Fibroblast of mammary gland (primary cell): ENCODE measurements around the gene PPP2R2B.
A peak's percentile ranks its signal among the peaks of the same experiment; 100 is the strongest.

Source experiments
- DNase-seq: peaks from one replicate; pipeline ENCODE4 v3.0.0-alpha.2; 2010; ENCODE audit warnings: low read depth
- H3K4me3 ChIP-seq: 2 replicates; pipeline ENCODE4 v1.5.1; 2011; ENCODE audit warnings: low read depth, mild to moderate bottlenecking, low read length, moderate library complexity; ENCODE audit not compliant: control insufficient read depth
- TF ChIP-seq, protein P1 (sequence below): conservative IDR thresholded peaks from 2 replicates; pipeline ENCODE4 v1.5.1; 2011; ENCODE audit warnings: low read depth, low read length, inconsistent platforms; ENCODE audit not compliant: control insufficient read depth, insufficient read depth

PPP2R2B gene

DNA sequence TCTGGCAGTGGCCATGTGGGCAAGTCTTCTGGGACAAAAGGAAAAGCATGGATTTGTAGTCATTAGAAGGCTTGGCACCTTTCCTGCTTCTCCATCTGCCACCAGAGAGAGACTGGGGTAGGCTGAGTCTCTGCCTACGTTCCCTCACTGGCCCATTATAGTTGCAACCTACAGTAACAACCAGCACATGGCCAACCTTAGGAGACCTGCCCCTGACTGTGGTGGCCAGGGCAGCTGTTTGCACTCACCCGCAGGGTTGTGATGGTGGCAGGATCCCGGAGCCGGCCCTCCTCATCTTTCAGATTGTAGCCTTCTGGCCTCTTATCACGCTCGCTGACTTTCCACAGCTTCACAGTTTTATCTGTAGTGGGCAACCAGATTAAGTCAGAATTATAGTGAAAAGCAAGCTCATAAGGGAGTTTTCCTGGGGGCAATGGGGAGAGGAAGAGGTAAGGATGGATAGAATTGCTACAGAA lies 187.6 kb downstream of the PPP2R2B start:
- H3K4me3 ChIP-seq, result no peak overlapping the region
- TF ChIP-seq, protein P1, sequence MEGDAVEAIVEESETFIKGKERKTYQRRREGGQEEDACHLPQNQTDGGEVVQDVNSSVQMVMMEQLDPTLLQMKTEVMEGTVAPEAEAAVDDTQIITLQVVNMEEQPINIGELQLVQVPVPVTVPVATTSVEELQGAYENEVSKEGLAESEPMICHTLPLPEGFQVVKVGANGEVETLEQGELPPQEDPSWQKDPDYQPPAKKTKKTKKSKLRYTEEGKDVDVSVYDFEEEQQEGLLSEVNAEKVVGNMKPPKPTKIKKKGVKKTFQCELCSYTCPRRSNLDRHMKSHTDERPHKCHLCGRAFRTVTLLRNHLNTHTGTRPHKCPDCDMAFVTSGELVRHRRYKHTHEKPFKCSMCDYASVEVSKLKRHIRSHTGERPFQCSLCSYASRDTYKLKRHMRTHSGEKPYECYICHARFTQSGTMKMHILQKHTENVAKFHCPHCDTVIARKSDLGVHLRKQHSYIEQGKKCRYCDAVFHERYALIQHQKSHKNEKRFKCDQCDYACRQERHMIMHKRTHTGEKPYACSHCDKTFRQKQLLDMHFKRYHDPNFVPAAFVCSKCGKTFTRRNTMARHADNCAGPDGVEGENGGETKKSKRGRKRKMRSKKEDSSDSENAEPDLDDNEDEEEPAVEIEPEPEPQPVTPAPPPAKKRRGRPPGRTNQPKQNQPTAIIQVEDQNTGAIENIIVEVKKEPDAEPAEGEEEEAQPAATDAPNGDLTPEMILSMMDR, result no peak
- DNase-seq, result no peak

DNA sequence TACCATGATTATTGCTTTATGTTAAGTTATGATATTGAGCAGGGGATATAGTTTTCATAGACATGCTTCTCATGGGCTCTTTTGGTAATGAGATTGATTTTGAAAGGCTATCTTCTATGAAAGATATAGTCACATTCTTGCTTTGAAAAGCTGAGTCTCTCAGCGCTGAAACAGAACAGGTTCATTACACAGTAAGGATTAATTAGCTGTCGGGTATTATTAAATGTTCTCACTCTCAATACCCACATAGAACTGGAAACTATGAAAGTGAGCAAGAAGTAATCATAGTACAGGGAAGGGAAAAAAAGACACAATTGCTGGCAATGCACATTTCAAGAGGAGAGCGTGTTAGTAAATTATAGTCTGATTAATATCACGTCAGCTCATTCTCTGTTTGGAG lies 190.9 kb downstream of the PPP2R2B start:
- TF ChIP-seq, protein P1, result no peak
- H3K4me3 ChIP-seq, result no peak overlapping the region
- DNase-seq, result no peak

DNA sequence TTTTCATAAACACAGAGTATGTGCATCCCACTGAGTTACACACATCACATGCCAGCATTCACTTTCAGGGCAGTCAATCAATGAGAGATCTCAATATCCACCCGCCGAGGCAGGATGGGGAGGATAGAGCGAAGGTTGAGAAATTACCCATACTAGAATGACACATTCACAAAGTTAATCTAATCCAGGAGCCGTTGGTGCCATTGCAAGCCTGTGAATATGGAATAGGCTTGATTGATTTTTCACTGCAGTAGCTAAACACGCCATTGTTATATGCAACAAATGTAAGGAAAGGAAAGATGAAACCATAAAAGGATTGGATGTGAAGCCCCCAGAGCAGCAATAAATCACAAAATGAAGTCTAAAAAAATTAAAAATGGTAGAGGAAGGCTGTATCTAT lies 194.7 kb downstream of the PPP2R2B start:
- TF ChIP-seq, protein P1, result no peak
- no peak overlapping the region for H3K4me3 ChIP-seq
- no peak for DNase-seq

DNA sequence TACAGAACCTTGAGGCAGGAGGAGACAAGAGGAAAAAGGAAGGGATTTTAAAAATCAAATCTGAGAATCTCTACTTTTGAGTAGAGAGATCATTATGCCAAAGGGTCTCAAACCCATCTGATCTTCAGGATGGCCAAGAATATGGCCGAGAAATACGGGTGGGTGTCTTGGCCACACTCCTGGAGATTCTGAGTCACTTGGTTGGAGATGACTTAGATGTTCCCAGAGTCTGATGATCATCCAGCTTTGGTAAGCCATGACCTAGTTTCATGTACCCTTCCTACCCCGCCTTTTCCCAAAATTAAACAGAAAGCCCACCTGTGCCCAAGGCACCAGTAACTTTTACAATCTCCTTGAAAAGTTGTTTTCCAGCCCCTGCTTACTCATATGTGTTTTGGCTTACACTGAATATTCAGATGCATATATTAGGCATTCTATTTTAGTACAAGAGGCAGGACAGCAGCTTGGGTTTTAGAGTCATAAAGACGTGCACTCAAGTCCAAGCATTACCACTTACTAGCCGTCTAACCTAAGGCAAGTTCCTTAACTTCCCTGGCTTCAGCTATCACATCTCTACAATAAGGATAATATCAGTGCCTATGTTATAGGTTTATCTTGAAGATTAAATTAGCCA lies 195.5 kb downstream of the PPP2R2B start:
- TF ChIP-seq, protein P1, result no peak
- DNase-seq, result peak; percentile 8
- H3K4me3 ChIP-seq, result no peak overlapping the region

DNA sequence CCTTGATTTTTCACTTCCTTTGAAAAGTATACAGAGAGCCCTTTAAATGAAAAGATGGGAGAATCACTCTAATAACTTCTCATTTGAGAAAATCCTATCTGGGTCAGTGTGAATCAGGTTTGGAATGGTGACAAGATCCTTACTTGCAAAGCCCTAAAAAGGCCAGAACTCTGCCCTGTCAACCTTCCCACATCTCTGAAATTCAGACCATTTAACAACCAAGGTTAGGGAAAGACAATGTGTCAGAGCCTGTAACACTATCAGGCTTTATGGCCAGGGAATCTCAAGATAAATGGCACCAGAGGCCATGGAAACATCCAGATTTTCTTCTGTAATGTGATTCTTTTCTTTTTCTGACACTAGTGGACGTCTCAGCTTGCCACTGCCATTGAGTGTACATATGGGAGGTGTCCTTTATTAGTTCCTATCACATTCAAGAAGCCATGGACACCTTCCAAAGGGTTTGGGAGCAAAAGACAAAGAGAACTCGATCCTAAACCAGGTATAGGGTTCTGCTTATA lies 196.9 kb downstream of the PPP2R2B start:
- DNase-seq, result no peak
- TF ChIP-seq, protein P1, result no peak
- H3K4me3 ChIP-seq, result no peak overlapping the region

DNA sequence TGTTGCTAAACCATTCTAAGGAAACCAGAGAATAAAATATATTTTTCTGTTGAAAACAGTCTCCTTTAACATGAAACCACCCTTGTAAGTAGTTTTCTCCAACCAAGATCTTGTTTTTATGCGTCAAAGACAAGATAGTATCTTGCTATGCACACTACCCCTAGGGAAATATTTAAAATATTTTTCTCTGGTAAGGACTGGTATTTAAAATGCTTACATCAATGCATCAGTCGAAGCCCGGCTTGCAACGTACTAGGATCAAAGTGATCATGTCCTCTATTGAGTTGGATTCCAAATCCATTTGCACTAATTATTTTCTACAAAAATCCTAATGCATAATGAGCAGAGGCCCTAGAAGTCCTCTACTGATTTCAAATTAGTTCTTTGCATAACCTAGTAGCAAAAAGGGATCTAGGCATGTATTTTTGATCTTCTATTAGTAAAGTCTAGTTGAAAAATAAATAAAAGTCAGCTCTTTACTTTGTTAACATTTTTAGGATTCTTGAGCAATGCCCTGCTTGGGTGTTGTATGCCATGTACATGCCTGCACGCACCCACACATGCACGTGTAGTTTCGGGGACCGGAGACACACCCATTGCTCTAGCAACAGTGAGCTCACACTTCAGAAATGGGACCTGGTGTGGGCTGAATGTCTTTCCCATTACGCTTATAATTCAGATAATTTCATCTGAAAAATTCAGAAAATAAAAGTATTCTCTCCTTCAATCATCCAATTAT lies 197.5 kb downstream of the PPP2R2B start:
- TF ChIP-seq, protein P1, result no peak
- no peak overlapping the region for H3K4me3 ChIP-seq
- DNase-seq, result no peak
